Pancreas (tissue), 10 donors: ENCODE measurements around the gene NKD1. TPM values are rescaled to one million over a fixed set of nuclear protein-coding genes. Genes with fewer than 3 reads are reported as not detected.

ENCODE experiments used
- ATAC-seq, 4 donors: fragments of 200-7000 bp; cut with Tn5 transposase; one replicate each; pipeline versions ENCODE4 v1.8.0 to v1.9.1; 2020; ENCODE audit warnings: mild to moderate bottlenecking in 4 of 4, moderate library complexity in 4 of 4
- DNase-seq, 6 donors: peaks; one replicate each; pipeline ENCODE4 v3.0.0-alpha.2; 2020
- FAIRE-seq: peaks from 2 replicates; lab custom pipeline; 2012; peaks lifted over from hg19 to GRCh38; lab: Jason Lieb, UNC
- H3K27ac ChIP-seq, 4 donors: fragments of 200-600 bp; sonication (generic); 1 replicate in 3 of 4; 2 replicates in 1 of 4; pipeline versions ENCODE4 v1.5.0 to v1.8.0; 2020
- H3K27me3 ChIP-seq, 4 donors: fragments of 200-600 bp; one replicate each; pipeline ENCODE4 v1.8.0; 2021
- H3K36me3 ChIP-seq, 3 donors: fragments of 200-600 bp; sonication (generic) in 1 of 3; one replicate each; pipeline versions ENCODE4 v1.5.0 to v1.8.0; 2020 to 2021
- H3K4me1 ChIP-seq, 3 donors: fragments of 200-600 bp; one replicate each; pipeline ENCODE4 v1.8.0; 2021
- H3K4me3 ChIP-seq, 4 donors: fragments of 200-600 bp; sonication (generic) in 2 of 4; one replicate each; pipeline versions ENCODE4 v1.5.0 to v1.8.0; 2020 to 2021
- H3K9me3 ChIP-seq, 4 donors: fragments of 200-600 bp; one replicate each; pipeline ENCODE4 v1.8.0; 2021
- CTCF ChIP-seq, 4 donors: fragments of 200-600 bp; sonication (generic) in 3 of 4; IDR thresholded peaks; one replicate each; pipeline versions ENCODE4 v1.5.0 to v1.8.0; 2021; ENCODE audit warnings: antibody characterized with exemption in 4 of 4
- WGBS, 2 donors: extraction: QIAGEN DNeasy Blood & Tissue Kit; methylation state at CpG; one replicate each; pipeline ENCODE4 v1.1.7; 2013; 5-methylcytosine and 5-hydroxymethylcytosine counted together
- intact Hi-C, 3 donors: fragments of 100-400 bp; cut with DNase I; formaldehyde crosslinking; loops; one replicate each; pipeline versions ENCODE4 v1.11.1 to v1.14.2; 2022
- polyA plus RNA-seq, 2 donors: library from polyadenylated mRNA; stranded (reverse); fragments of 200-250 nt; gene quantifications; one replicate each; pipeline ENCODE4 v1.2.3, GENCODE V29; 2013
- total RNA-seq, 6 donors: library from RNA; stranded (reverse); fragmentation: NEBNext Ultra II Directional in 4 of 6; extraction: Animal tissue kit (Norgen Biotek cat#: 25700) in 4 of 6; gene quantifications; one replicate each; pipeline versions ENCODE4 v1.2.1 to v1.2.4, GENCODE V29; 2021 to 2023
- donor health status: healthy with polysubstance abuse.
- donor health status: DM: no; HTN: no; CAD: no; lungs with moderate emphysema.
- donor health status: DM: no; HTN: no; CAD: no.
- donor health status: control.
- donor health status: control.
- donor health status: Bipolar disorder and iron deficiency.
- donor health status: DM: yes; HTN: yes; CAD: no.
- donor health status: DM: no; HTN: no; CAD: no.
- donor health status: DM: no; HTN: no; CAD: no.
- donor health status: DM: yes; HTN: yes; CAD: no.

The NKD1 gene
- total and polyA plus RNA-seq, 8 donors = 0.45 to 5.8 (median 4.4) TPM

- no peak for TF ChIP-seq CTCF (IDR thresholded peaks at IDR 0.05)
- 74 to 75% methylated on average over 8 of the region's 8 CpGs for WGBS, 2 donors
- DNase-seq (peak in 1 of 6 donors; percentile 2), ATAC-seq (no peak), FAIRE-seq (no peak)
- H3K9me3 ChIP-seq = no peaks in the 10 kb centered on the region
- no peaks in the 10 kb centered on the region for H3K27me3 ChIP-seq
- H3K27ac ChIP-seq = no peak overlapping the region
- no peak overlapping the region for H3K4me3 ChIP-seq
- H3K4me1 ChIP-seq = no peaks in the 10 kb centered on the region
- intact Hi-C loops = loop anchor here in 1 of 3 donors (10.0 kb wide), 1 partner anchor 272 kb away; no protein-coding TSS in a partner anchor
- H3K36me3 ChIP-seq = no peaks in the 10 kb centered on the region
Observed at GRCh38 chr16:50646345-50646744, 98.1 kb downstream of the NKD1 start.

- intact Hi-C loops = no loop called here
- no peaks in the 10 kb centered on the region for H3K9me3 ChIP-seq
- no peak for ATAC-seq
- WGBS, 2 donors = 98 to 99% methylated on average over 3 of the region's 3 CpGs
- H3K27me3 ChIP-seq = no peaks in the 10 kb centered on the region
- no peak for FAIRE-seq
- no peaks in the 10 kb centered on the region for H3K36me3 ChIP-seq
- no peak overlapping the region for H3K4me3 ChIP-seq
- peak in 1 of 6 donors; percentile 16 for DNase-seq
- H3K27ac ChIP-seq = no peak overlapping the region
- no peak for TF ChIP-seq CTCF (IDR thresholded peaks at IDR 0.05)
- H3K4me1 ChIP-seq = peaks cover 14 to 26% (median 25%) of the 10 kb centered on the region in 3 donors
Observed at GRCh38 chr16:50651835-50652438, 103.7 kb downstream of the NKD1 start.

GRCh38 chr16:50652836-50653425 lies 104.7 kb downstream of the NKD1 start:
- FAIRE-seq (no peak), ATAC-seq (no peak), DNase-seq (no peak)
- Histone ChIP-seq H3K4me1 (peaks cover 18 to 29% (median 28%) of the 10 kb centered on the region in 3 donors), H3K4me3 (no peak overlapping the region), H3K36me3 (no peaks in the 10 kb centered on the region), H3K27me3 (no peaks in the 10 kb centered on the region), H3K9me3 (no peaks in the 10 kb centered on the region), H3K27ac (no peak overlapping the region)
- 69 to 78% methylated on average over 14 of the region's 14 CpGs for WGBS, 2 donors
- intact Hi-C loops = no loop called here
- TF ChIP-seq CTCF (IDR thresholded peaks at IDR 0.05) = no peak

GRCh38 chr16:50653633-50654519 lies 105.7 kb downstream of the NKD1 start:
- WGBS, 2 donors = 35 to 40% methylated on average over 11 of the region's 11 CpGs
- peaks cover 18 to 31% (median 30%) of the 10 kb centered on the region in 3 donors for H3K4me1 ChIP-seq
- H3K4me3 ChIP-seq = peak overlapping the region in 2 of 4 donors; percentile 15 to 38
- ATAC-seq (peak; percentile 77 to 85 (median 82)), DNase-seq (peak; percentile 71 to 96 (median 91)), FAIRE-seq (no peak)
- no peak for TF ChIP-seq CTCF (IDR thresholded peaks at IDR 0.05)
- no peaks in the 10 kb centered on the region for H3K27me3 ChIP-seq
- no peaks in the 10 kb centered on the region for H3K36me3 ChIP-seq
- no peaks in the 10 kb centered on the region for H3K9me3 ChIP-seq
- intact Hi-C loops = no loop called here
- H3K27ac ChIP-seq = peak overlapping the region; percentile 12 to 64 (median 49)
